HCT116 (cell line): ENCODE results near the gene LSAMP. TPM values are rescaled to one million over a fixed set of nuclear protein-coding genes. Genes with fewer than 3 reads are reported as not detected.

Experiments used
- ATAC-seq: fragments of 200-7000 bp; cut with Tn5 transposase; 2 replicates; pipeline ENCODE4 v1.9.1; 2020; ENCODE audit warnings: mild to moderate bottlenecking, moderate library complexity
- BruUV-seq: library from RNA; stranded (reverse); fragments of 400-500 nt; replicated peaks from 2 replicates; lab custom pipeline; 2021; lab: Mats Ljungman, UMichigan
- CTCF ChIA-PET: fragments of 300-600 bp; sonication (Branson Sonifier 250); formaldehyde crosslinking; loops from one replicate; lab custom pipeline; 2021; ENCODE audit warnings: antibody characterized with exemption; lab: Charles Lee
- POLR2A ChIA-PET: fragments of 300-600, 350-600 bp; sonication (Branson Sonifier 250); formaldehyde crosslinking; loops from one replicate; lab custom pipeline; 2021; ENCODE audit warnings: antibody characterized with exemption; lab: Charles Lee
- RAD21 ChIA-PET, 2 experiments: fragments of 300-600 bp; sonication (Branson Sonifier 250); formaldehyde crosslinking; loops; one replicate each; lab custom pipeline; 2023; ENCODE audit warnings: low total read pairs in 2 of 2; ENCODE audit not compliant: uncharacterized antibody in 2 of 2, unreplicated experiment in 2 of 2, low non-redundant PET in 1 of 2; lab: Charles Lee
- DNase-seq: peaks from one replicate; pipeline ENCODE4 v3.0.0-alpha.2; 2010; ENCODE audit warnings: low read depth, low spot score
- H2AFZ ChIP-seq: fragments of 200-600 bp; shearing (Covaris generic), sonication (generic); 2 replicates; pipeline ENCODE4 v1.6.1; 2017; ENCODE audit warnings: low read depth, mixed run types, mixed read lengths, antibody characterized with exemption, low read length; ENCODE audit not compliant: poor library complexity, severe bottlenecking
- H3K27ac ChIP-seq: 2 replicates; pipeline ENCODE4 v1.5.1; 2012; ENCODE audit warnings: low read depth, low read length
- H3K27me3 ChIP-seq: fragments of 200-600 bp; sonication (generic); 2 replicates; pipeline ENCODE4 v1.6.1; 2016; ENCODE audit warnings: mixed run types, low read length, mixed read lengths; ENCODE audit not compliant: insufficient read depth
- H3K36me3 ChIP-seq, 2 experiments: fragments of 200-500 bp in 1 of 2; fragments of 200-600 bp in 1 of 2; sonication (Bioruptor generic) in 1 of 2; sonication (generic) in 1 of 2; 2 replicates each; pipeline versions ENCODE4 v1.5.1 to v1.6.1; 2014 to 2016; ENCODE audit warnings: low read length in 2 of 2, inconsistent platforms in 1 of 2, mixed read lengths in 1 of 2, mixed run types in 1 of 2; ENCODE audit not compliant: insufficient read depth in 2 of 2, control insufficient read depth in 1 of 2
- H3K4me1 ChIP-seq, 2 experiments: fragments of 200-600 bp in 1 of 2; sonication (generic) in 1 of 2; 2 replicates each; pipeline versions ENCODE4 v1.5.1 to v1.6.1; 2012 to 2017; ENCODE audit warnings: low read length in 2 of 2, inconsistent platforms in 1 of 2, mild to moderate bottlenecking in 1 of 2, mixed read lengths in 1 of 2, mixed run types in 1 of 2, moderate library complexity in 1 of 2; ENCODE audit not compliant: insufficient read depth in 2 of 2, control insufficient read depth in 1 of 2
- H3K4me2 ChIP-seq: fragments of 200-600 bp; sonication (generic); 2 replicates; pipeline ENCODE4 v1.6.1; 2017; ENCODE audit warnings: mixed run types, low read length, mixed read lengths
- H3K4me3 ChIP-seq, 2 experiments: fragments of 200-600 bp in 1 of 2; sonication (generic) in 1 of 2; replicated peaks in 1 of 2; 2 replicates each; pipeline ENCODE4 v1.5.1; 2011 to 2016; ENCODE audit warnings: low read length in 2 of 2, control low read depth in 1 of 2, low read depth in 1 of 2, mild to moderate bottlenecking in 1 of 2, mixed read lengths in 1 of 2, mixed run types in 1 of 2
- H3K79me2 ChIP-seq: fragments of 200-600 bp; sonication (generic); 2 replicates; pipeline ENCODE4 v1.6.1; 2017; ENCODE audit warnings: mild to moderate bottlenecking, mixed run types, low read length, moderate library complexity, mixed read lengths; ENCODE audit not compliant: insufficient read depth
- H3K9ac ChIP-seq: fragments of 200-600 bp; sonication (generic); 2 replicates; pipeline ENCODE4 v1.6.1; 2016; ENCODE audit warnings: low read length, mixed read lengths
- H3K9me2 ChIP-seq: fragments of 200-600 bp; sonication (generic), shearing (Covaris generic); 2 replicates; pipeline ENCODE4 v1.6.1; 2017; ENCODE audit warnings: mixed run types, mild to moderate bottlenecking, moderate library complexity; ENCODE audit not compliant: insufficient read depth
- H3K9me3 ChIP-seq, 2 experiments: fragments of 200-500 bp in 1 of 2; fragments of 200-600 bp in 1 of 2; sonication (Bioruptor generic) in 1 of 2; sonication (generic) in 1 of 2; 2 replicates each; pipeline ENCODE4 v1.6.1; 2014 to 2017; ENCODE audit warnings: low read length in 2 of 2, mixed read lengths in 2 of 2, inconsistent platforms in 1 of 2, low read depth in 1 of 2, mild to moderate bottlenecking in 1 of 2, mixed run types in 1 of 2, moderate library complexity in 1 of 2; ENCODE audit not compliant: control insufficient read depth in 1 of 2, insufficient read depth in 1 of 2
- H4K20me1 ChIP-seq: fragments of 200-600 bp; sonication (generic), shearing (Covaris generic); 2 replicates; pipeline ENCODE4 v1.6.1; 2017; ENCODE audit warnings: mixed run types, mild to moderate bottlenecking, moderate library complexity; ENCODE audit not compliant: insufficient read depth
- CBX3 ChIP-seq: IDR thresholded peaks from 2 replicates; pipeline ENCODE4 v1.6.1; 2012; ENCODE audit warnings: low read depth
- CEBPB ChIP-seq: IDR thresholded peaks from 2 replicates; pipeline ENCODE4 v1.6.1; 2012; ENCODE audit warnings: low read depth
- EZH2 ChIP-seq: fragments of 200-600 bp; sonication (generic); IDR thresholded peaks from 2 replicates; pipeline ENCODE4 v1.6.1; 2017; ENCODE audit warnings: antibody characterized with exemption, mixed run types
- EZH2phosphoT487 ChIP-seq: fragments of 200-600 bp; IDR thresholded peaks from 2 replicates; pipeline ENCODE4 v1.6.1; 2018; ENCODE audit warnings: antibody characterized with exemption, borderline replicate concordance
- FOSL1 ChIP-seq: IDR thresholded peaks from 2 replicates; pipeline ENCODE4 v1.6.1; 2012; ENCODE audit warnings: low read depth
- JUND ChIP-seq: IDR thresholded peaks from 2 replicates; pipeline ENCODE4 v1.6.1; 2012
- SIN3A ChIP-seq: IDR thresholded peaks from 2 replicates; pipeline ENCODE4 v1.6.1; 2012; ENCODE audit warnings: low read depth
- SP1 ChIP-seq: IDR thresholded peaks from 2 replicates; pipeline ENCODE4 v1.6.1; 2012; ENCODE audit warnings: low read depth
- TCF7L2 ChIP-seq: IDR thresholded peaks from 2 replicates; pipeline ENCODE4 v1.7.0; 2011; ENCODE audit warnings: borderline replicate concordance, inconsistent platforms; ENCODE audit not compliant: insufficient read depth, insufficient read length; ENCODE audit errors: extremely low read depth
- ZNF274 ChIP-seq: fragments of 200-500 bp; sonication (Bioruptor generic); IDR thresholded peaks from 2 replicates; pipeline ENCODE4 v1.6.1; 2014; ENCODE audit warnings: mild to moderate bottlenecking, low read depth, low read length, inconsistent platforms
- intact Hi-C: fragments of 100-400 bp; cut with micrococcal nuclease; formaldehyde crosslinking; loops from 2 replicates; pipeline ENCODE4 v1.10.0; 2022
- total RNA-seq: library from RNA; stranded (reverse); gene quantifications from one replicate; pipeline ENCODE4 v1.2.1, GENCODE V29; 2021; ENCODE audit not compliant: unreplicated experiment
- TF ChIP-seq, protein P1 (sequence below): IDR thresholded peaks from 2 replicates; pipeline ENCODE4 v1.6.1; 2011; ENCODE audit warnings: mild to moderate bottlenecking, low read length, moderate library complexity; ENCODE audit not compliant: insufficient replicate concordance; ENCODE audit errors: extremely low read depth
- TF ChIP-seq, protein P2 (sequence below): IDR thresholded peaks from 2 replicates; pipeline ENCODE4 v1.6.1; 2012
- TF ChIP-seq, protein P3 (sequence below): IDR thresholded peaks from 2 replicates; pipeline ENCODE4 v1.6.1; 2012

LSAMP gene
- total RNA-seq, 1 experiment from 2014 or later, result 0.25 TPM

DNA sequence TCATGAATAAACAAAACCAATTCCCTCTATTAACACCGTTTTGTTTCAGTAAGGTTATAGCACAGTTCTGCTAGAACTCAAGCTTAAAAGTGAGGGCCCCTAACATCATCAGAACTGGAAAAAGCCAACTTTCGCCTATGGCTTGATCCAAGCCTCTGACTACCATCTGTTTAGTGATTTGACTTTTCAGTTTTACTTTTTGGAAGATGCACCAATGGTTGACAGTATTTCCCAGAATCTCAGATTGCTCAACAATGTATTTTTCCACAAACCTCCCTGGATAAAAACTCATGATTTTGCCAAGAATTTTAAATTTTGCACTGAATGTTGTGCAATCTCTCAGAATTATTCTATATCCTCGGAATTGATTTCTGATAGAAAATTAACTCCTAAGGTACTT lies 190.7 kb downstream of the LSAMP start:
- Histone ChIP-seq H3K9ac (no peak overlapping the region), H3K9me3 (no peaks in the 10 kb centered on the region), H3K9me2 (no peaks in the 10 kb centered on the region), H3K36me3 (no peaks in the 10 kb centered on the region), H3K27ac (no peak overlapping the region), H3K4me2 (no peak overlapping the region), H4K20me1 (no peaks in the 10 kb centered on the region), H3K79me2 (no peaks in the 10 kb centered on the region), H3K4me1 (no peaks in the 10 kb centered on the region), H2AFZ (no peak overlapping the region), H3K27me3 (peaks cover 62% of the 10 kb centered on the region), H3K4me3 (no peak overlapping the region)
- TF ChIP-seq SIN3A (no peak), ZNF274 (no peak), EZH2phosphoT487 (no peak), CEBPB (no peak), CBX3 (no peak), FOSL1 (no peak), JUND (no peak), TCF7L2 (no peak), SP1 (no peak), EZH2 (no peak)
- TF ChIP-seq, protein P1, sequence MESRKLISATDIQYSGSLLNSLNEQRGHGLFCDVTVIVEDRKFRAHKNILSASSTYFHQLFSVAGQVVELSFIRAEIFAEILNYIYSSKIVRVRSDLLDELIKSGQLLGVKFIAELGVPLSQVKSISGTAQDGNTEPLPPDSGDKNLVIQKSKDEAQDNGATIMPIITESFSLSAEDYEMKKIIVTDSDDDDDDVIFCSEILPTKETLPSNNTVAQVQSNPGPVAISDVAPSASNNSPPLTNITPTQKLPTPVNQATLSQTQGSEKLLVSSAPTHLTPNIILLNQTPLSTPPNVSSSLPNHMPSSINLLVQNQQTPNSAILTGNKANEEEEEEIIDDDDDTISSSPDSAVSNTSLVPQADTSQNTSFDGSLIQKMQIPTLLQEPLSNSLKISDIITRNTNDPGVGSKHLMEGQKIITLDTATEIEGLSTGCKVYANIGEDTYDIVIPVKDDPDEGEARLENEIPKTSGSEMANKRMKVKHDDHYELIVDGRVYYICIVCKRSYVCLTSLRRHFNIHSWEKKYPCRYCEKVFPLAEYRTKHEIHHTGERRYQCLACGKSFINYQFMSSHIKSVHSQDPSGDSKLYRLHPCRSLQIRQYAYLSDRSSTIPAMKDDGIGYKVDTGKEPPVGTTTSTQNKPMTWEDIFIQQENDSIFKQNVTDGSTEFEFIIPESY, result no peak
- TF ChIP-seq, protein P2, sequence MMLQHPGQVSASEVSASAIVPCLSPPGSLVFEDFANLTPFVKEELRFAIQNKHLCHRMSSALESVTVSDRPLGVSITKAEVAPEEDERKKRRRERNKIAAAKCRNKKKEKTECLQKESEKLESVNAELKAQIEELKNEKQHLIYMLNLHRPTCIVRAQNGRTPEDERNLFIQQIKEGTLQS, result no peak
- TF ChIP-seq, protein P3, sequence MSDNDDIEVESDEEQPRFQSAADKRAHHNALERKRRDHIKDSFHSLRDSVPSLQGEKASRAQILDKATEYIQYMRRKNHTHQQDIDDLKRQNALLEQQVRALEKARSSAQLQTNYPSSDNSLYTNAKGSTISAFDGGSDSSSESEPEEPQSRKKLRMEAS, result no peak
- ATAC-seq (no peak), DNase-seq (no peak)
- CTCF ChIA-PET, result no interaction called here
- intact Hi-C loops, result no loop called here
- RAD21 ChIA-PET, result no interaction called here
- POLR2A ChIA-PET, result no interaction called here
- no TSS peak for BruUV-seq
